Measurements from ENCODE around the gene LINC00237. TPM values are rescaled to one million over a fixed set of nuclear protein-coding genes. Genes with fewer than 3 reads are reported as not detected.

Gene LINC00237
- total RNA-seq: not detected in 2 replicates

DNA sequence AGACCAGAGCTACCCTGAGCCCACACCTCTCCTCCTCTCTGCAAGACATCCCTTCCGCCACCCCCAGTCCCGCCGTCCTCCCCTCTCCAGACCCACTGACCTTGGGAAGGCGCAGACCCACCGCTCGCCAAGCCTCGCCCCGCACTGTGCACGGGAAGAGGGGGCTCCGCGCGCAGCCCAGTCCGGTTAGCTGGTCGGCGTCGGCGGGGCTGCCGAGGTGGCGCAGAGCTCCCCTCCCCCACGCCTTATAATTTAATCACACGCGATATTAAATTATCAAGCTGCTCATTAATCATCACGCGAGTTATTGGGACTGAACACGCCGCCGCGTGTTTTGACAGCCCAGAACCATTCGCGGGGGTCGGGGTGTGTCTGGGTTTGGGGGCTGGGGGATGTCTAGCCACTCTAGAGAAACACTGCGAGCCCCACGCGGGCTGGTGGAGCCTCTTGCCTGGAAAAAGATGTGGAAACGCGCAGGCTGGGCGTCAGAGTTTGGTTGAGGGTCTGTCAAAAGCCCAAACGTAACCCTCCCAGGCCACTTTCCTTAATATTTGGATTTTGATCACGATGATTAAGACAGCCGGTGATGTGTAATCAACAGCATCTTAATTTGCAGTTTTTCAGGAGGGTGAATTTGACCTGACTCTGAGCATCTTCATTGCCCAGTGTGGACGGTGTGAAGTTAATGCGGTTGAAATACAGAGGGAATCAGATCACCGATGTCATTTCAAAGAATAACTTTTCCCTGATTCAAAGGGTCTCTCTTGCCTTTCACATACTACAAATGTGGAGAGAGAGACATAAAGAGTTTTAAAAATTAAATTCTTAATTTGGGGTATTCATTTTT is at the start of gene LINC00237:
Gene LINC00237, minus strand, starts transcription at position 188 of the 847 bp plus-strand sequence.

DNA sequence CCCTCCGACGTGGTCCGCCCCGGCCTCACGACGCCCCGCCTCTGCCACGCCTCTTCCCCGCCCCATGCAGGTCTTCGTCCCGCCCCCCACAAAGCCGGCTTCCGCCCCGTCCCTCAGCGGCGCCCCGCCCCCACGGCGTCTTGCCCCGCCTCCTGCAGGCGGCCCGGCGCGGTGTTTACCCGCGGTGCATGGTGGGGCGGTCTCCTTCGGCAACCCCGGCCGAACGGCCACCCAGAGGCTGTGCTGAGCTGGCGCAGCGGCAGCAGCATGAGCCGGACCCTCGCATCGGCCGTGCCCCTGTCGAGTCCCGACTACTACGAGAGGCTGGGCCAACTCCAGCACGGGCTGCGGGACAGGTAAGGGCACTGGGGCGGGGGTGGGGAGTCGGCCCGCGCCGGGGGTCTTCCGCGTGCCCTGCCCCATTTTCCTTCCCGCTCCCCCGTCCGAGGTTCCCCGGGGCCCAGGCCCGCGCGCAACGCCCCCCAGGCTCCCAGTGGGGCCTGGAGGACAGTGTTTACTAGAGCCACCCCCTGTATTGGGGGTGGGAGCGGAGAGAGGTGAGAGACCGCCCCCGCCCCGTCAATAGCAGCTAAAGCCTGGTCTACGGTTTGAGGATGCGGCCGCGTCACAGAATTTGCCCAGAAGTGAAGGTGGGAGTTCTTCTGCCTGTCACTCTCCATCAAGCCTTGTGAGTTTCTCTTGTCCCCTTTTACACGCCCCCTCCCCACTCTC is 19.9 kb upstream of the LINC00237 start, which contains the start of gene KIZ:
Gene KIZ, plus strand, starts transcription at position 234 of the 732 bp plus-strand sequence. Its CDS starts 34 bp downstream, at position 268.

Small RNA genes within 50 kb of the gene (small RNA-seq; reads per million reads assigned to genes)
- 0.11 reads per million for gene RNA5SP477

Other genes with a start within 250 kb of the LINC00237 start
- gene KIZ, start 19.7 kb upstream of the LINC00237 start, total RNA-seq: 16.6 and 18.7 TPM in 2 replicates
- 83.8 and 106 TPM in 2 replicates for gene XRN2, start 197.0 kb upstream of the LINC00237 start, total RNA-seq